Measurements from ENCODE around the gene GLDC.
"Not testable (repeated sequence)": the region's sequence is repeated elsewhere in the genome, so short reads cannot be mapped to it uniquely, and the experiment has no call there.

The GLDC gene

DNA sequence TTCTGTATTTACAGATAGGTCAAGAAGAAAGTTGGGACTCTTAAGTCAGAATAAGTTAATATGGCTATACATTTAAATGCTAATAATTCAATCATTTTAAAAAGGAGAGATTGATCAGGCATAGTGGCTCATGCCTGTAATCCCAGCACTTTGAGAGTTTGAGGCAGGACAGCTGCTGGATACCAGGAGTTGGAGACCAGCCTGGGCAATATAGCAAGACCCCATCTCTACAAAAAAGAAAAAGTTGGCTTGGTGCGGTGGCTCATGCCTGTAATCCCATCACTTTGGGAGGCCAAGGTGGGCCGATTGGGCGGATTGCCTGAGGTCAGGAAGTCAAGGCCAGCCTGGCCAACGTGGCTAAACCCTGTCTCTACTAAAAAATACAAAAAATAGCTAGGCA lies 15.0 kb upstream of the GLDC start:
- DNase-seq: no peak

DNA sequence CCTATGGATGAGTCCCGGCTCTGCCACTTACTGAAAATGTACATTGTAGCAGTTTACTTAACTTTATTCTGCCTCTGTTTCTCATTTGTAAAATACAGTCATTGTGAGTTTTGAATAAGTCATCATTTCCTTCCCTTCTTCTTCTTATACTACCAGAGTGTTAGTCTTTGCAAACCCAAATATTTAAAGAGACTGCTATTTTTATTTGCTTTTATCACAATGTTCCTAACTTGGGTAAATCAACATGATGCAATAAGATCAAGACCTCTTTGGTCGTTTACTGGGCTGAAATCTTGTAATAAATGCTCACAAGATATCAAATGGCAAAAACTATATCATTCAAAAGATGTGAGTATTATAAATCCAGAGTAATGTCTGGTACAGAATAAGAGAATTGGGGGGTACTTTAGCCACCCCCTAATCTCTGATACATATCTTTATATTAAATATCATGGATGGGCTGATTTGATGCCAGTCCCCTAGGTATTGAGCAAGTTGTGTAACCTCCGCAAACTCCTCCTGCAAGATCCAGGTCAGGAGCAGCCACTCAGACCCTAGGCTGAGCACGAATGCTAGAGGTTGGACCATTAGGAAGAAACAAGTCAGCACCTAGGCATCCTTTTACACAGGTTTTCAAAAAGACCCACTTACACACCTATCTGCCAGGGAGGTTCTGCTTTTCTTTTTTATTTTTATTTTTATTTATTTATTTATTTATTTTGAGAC lies 13.3 kb upstream of the GLDC start:
- DNase-seq: no peak

DNA sequence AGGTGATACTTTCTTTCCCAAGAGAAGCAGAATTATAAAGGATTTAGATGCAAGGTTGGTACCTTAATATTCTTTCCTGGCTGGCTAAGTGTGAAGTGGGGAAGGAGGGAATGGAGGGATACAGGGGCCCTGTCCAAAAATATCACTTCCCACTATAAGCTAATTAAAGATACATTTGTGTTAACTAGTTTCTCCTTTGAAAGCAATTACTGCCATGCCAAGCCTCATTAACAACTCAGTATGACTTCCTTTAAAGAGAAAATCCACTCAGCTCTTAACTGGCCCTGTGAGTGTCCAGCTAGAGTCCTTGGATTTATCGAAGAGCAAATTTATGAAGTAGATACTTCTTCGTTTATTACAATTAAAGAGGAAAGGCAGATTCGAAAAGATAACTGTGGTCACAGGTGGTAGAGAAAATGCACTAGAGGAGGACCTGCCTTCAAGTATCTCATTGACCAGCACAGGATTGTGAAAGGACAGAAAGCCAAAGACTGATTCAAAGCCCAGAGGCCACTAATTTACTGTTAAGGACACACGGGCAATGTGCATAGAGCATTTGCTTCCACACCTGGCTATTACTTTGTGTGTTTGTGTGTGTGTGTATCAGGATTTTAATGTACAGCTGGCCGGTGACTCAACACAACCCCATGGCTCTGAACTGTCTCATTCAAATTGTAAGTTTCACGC lies 11.2 kb upstream of the GLDC start:
- DNase-seq: no peak

DNA sequence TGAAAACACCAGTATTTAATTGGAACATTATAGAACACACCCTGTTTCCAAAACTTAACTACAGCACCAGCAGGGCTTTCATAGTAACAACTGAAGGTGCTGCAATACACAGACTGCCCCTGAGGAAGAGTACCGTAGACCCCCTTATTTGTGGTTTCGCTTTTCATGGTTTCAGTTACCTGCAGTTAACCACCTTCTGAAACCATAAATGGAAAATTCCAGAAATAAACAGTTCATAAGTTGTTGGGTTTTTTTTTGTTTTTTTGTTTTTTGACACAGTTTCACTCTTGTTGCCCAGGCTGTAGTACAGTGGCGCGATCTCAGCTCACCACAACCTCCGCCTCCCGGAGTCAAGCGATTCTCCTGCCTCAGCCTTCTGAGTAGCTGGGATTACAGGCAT lies 9.5 kb upstream of the GLDC start:
- no peak for DNase-seq

DNA sequence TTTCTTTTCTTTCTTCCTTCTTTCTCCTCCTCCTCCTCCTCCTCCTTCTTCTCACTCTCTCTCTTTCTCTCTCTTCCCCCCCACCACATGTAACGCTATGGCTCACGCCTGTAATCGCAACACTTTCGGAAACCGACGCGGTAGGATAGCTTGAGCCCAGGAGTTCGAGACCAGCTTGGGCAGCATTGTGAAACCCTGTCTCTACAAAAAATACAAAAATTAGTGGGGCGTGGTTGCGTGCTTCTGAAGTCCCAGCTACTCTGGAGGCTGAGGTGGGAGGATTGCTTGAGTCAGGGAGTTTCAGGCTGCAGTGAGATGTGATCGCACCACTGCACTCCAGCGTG lies 736 bp upstream of the GLDC start:
- DNase-seq: no peak

DNA sequence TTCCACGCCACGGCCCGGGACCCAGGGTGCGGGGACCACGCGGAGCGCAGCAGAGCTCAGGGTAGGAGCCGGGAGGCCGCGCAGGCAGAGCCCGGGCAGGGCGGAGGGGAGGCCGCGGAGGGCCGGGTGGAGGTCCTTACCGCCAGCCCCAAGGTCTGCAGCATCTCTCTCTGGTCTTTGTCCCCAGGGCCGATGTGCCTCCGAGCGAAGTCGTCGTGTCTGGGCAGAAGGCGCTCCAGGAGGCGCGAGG lies 499 bp downstream of the GLDC start:
- not testable (repeated sequence) for DNase-seq

DNA sequence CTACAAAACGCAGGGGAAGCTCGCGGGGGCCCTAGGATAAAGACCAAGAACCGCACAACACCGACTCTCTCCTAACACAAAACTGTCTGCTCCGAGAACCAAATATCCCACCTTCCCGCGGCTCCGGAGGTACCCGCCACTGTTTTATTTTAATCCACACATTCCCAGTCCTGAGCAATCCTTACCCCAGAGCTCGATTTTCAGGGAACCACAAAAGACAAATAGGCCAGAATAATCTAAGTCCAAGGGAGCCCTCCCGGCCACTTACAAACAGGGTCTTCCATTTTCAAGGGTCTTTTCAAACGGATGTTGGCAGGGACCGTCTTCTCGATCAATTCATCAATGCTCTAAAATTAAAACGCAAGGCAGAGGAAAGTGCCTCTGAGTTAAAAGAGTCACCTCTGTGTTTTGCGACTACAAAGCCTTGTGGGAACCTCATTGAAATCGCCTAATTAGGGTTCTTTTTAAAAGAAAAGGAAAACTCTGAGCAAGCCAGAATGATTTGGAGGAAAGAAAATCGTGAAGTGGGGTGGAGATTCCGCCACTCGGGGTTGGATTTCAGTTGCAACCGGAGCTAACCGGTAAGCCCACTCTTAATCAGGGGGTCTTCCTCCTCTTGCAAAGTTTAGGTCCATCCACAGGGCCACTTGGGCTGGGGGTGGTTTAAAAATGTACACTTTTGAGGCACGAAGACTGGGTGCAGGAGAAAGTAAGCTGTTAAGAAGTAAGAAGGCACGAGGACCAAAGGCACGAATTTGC lies 1.0 kb downstream of the GLDC start:
- DNase-seq: no peak

DNA sequence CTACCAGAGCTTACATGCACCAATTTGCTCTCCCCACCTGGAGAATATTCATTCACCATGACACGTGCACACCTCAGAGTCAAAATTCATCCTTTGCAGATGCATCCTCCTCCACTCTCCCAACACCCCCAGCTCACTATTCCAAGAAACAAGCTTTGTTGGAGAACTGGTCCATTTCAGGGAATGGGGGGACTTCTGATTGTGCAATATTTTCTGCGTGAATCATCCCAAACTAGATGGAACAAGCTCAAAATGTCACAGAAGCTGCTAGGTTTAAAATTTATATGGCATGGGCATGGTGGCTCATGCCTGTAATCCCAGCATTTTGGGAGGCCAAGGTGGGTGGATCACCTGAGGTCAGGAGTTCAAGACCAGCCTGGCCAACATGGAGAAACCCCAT lies 3.6 kb downstream of the GLDC start:
- no peak for DNase-seq

DNA sequence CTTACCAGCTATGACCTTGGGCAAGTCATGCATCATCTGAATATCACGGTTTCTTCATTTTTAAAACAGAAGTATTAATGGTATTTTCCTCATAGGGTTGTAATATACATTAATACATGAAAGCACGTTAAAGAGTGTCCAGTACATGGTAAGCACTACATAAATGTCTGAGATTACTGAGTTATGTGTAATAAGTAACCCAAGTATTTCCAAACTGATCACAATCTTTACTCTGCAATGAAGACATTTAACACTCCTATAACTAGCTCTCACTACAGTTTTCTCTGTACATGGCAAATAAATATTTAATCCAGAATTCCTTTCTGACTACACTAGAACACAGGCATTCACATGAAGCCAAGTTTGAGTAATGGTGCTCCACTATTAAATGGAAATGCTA lies 4.0 kb downstream of the GLDC start:
- no peak for DNase-seq

DNA sequence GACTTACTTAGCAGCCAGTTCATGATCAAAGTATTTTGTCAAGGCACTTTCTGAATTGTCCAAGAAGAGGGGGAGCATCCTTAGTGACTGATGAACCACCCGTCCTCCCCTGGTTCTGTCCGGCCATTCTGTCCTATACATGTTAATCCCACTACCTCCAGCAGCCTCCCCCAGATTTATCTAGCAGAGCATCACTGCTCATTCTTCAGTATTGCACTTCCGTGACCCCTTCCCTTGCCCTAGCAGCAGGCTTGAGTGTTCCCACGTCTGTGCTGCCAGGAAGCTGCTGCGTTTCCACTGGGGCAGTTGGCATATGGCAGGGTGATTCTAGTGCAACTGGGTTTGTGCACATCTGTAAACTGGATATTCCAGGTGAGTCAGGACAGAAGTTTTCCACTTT lies 4.5 kb downstream of the GLDC start:
- DNase-seq: no peak

DNA sequence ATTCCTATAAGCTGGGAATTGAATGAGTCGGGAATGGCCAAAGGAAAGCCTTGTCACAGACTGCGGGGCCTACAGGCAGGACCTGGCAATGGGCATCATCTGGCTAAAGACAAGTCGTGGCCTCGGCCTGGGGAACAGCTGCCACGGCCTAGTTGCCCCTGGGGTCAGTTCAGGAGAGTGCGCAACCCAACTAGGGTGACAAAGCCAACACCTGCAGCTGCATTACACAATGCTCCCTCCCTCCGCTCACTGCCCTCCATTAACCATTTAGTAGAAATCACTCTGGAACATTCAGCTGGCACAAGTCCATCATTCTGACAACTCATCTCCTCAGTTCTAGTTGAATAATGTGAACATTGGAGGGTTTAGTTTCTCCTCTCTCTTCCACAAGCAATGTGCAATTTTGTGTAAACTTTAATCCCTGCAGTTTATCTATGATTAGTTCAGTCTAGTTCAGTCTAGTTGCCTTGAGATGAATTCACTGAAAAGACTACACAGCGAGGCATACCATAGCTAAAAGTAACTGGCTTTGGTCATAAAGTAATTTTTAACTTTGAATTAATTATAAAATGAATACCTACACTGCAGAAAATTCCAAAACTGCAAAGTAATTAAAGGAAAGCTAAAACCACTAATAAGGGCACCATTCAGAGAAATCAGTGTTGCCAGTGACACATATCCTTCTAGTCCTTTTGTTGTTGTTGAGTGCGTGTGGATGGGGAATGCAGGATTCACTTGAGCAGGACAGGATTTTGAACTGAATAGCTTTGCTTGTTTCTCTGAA lies 5.1 kb downstream of the GLDC start:
- DNase-seq: no peak

DNA sequence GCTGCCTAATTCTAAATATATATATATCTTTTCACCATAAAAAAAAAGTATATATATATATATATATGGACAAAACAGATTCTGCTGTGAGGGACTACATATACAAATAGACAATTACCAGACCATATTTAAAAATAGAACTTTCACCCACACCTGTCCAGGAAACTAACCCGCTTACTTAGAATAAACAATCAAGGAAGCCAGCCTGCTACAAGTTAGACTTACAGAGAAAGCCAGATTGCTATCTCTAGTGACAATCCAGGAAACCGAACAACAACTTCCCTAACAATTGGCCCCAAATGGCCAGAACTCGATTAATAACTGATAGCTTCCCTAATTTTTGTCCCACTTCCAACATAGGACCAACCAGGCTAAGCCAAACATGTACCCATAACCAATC lies 5.9 kb downstream of the GLDC start:
- no peak for DNase-seq

DNA sequence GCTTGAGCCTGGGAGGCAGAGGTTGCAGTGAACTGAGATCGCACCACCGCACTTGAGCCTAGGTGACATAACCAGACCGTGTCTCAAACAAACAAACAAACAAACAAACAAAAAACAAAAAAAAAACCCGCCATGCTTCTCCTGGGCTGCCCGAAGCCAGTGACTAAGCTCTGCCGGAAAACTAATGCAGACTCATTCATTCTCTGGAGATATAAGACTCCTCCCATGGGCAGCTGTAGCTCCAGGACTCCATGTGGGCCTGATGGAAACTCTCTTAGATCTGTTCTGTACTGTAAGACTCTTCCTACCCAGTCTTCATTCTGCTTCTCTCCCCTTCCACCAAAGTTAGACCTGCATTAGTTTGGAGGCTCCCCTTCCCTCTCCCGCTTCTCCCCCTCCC lies 11.1 kb downstream of the GLDC start:
- DNase-seq: no peak

DNA sequence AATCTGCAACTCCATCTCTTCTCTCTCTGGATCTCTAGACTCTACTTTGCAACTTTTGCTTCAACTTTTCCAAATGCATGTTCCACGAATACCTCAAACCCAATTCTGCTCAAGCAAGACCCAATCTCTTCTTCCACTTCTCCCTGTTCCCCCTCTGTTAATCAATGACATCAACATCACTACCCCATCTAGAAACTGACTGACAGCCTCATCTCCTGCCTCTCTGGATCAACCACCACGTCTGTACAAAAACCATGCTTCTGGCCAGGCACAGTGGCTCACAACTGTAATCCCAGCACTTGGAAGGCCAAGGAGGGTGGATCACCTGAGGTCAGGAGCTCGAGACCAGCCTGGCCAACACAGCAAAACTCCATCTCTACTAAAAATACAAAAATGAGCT lies 12.2 kb downstream of the GLDC start:
- no peak for DNase-seq

DNA sequence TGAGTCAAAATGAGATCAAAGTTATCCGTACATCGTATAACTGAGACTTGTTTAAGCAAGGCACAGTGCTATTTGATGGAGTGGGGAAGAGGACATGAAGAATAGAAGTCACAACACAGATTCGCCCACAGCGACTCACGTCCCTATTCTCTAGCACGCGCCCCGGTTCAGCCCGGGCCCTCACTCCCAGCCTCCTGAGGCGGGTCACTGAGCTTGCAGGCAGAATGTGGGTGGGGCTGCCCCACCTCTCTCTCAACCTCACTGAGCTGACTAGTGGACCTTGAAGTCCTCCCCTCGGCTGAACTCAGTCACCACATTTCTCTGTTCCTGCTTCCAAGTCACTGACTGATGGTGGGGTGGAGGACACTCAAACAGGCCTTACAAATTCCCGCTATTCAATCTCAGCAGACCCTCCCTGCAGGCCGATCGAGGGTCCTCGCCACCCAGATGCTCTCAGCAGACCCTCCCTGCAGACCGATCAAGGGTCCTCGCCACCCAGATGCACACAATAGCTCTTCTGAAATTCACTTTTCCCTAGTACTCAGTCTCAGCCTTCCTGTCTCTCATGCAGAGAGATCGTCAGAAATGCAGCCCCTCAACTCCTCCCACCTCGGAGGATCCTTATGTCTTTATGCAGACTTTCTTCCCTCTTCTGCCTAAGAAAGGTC lies 12.9 kb downstream of the GLDC start:
- DNase-seq: no peak

DNA sequence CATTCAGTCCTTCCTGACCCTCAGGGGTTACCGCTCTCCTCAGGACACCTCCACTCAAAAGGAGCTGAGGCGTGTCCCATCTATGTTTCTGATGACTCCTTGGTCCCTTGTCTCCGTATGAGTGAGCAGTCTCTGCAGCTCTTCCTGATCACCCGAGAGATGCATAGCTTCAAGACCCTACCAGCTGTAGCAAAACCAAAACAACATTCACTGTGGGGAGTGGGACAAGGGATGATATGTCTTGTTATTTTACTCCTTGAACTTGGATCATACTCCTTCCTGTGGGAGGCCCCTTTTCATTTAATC lies 14.4 kb downstream of the GLDC start:
- DNase-seq: no peak

DNA sequence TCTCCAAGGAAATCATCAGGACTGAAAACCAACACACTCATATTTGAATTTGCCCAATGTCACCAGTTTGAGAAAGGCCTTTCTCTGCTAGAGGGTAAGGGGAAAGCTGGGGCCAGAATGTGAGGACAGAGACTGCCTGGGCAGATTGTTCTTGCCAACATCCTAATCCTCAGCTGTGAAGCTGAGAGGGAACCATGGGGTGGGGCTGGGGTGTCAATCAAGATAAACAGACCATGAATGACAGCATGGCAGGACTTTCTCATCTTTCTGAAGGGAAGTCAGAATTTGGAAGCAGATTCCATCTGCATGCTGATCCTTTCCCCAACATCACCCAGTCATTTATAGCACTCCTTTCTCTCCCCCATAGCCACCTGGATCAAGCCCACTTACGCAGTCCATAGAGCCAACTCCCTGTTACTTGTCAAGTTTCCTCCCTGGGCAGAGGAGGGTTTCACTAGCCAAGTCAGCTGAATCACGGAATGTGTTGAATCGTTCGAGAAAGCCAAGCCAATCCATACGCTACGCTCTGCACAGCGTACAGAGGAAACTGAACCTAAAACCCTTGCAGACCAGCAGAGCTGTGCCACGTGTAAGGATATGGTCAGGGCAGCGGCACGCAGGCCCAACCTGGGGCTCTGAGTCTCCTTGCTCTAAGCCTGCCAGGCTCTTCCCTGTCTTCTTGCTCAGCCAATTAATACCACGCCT lies 14.9 kb downstream of the GLDC start:
- no peak for DNase-seq

DNA sequence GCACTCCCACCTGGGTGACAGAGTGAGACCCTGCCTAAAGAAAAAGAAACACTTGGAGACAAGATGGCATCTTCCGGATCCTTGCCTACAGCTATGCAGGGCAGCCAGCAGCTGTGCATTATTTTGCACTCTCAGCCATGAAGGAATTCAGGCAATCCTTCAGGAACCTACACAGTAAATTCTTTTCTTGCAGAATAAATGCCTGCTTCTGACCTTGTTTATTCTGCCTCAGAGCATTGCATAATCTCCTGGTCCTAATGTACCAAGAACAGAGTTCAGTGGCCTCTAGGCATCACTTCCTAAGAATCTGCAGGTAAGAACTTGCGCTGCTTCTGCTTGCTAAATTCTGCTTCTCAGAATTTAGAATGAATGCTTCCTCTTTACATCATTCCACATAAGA lies 16.8 kb downstream of the GLDC start:
- no peak for DNase-seq

DNA sequence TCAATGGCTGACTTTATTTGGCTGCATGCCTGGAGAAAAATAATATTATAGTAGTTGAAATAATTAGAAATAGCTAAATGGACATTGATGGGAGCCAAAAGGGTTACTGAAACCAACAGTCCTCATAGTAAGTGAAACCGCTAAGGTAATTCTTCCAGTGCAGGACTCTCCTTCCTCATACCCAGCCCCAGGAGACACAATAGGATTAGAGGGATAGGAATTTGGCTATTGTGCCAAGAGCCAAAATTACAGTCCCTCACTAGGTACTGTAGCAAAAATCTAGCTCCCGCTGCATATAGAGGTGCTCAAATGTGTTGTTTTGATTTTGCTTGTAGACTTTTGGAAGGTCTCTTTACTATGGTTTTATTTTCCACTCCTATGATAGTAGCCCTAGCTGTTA lies 20.2 kb downstream of the GLDC start:
- DNase-seq: no peak

DNA sequence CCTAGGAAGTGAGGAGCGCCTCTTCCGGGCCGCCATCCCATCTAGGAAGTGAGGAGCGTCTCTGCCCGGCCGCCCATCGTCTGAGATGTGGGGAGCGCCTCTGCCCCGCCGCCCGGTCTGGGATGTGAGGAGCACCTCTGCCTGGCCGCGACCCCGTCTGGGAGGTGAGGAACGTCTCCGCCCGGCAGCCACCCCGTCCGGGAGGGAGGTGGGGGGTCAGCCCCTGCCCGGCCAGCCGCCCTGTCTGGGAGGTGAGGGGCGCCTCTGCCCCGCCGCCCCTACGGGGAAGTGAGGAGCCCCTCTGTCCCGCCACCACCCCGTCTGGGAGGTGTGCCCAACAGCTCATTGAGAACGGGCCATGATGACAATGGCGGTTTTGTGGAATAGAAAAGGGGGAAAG lies 22.7 kb downstream of the GLDC start:
- not testable (repeated sequence) for DNase-seq

DNA sequence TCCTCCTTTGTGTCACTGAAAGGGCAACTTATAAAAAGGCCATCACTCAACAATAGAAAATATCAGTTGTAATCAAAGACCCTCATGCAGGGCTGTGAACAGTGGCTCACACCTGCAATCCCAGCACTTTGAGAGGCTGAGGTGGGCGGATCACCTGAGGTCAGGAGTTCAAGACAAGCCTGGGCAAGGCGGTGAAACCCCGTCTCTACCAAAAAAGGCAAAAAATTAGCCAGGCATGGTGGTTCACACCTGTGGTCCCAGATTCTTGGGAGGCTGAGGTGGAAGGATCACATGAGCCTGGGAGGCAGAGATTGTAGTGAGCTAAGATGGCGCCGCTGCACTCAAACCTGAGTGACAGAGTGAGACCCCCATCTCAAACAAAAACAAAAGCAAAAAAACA lies 24.7 kb downstream of the GLDC start:
- DNase-seq: no peak

DNA sequence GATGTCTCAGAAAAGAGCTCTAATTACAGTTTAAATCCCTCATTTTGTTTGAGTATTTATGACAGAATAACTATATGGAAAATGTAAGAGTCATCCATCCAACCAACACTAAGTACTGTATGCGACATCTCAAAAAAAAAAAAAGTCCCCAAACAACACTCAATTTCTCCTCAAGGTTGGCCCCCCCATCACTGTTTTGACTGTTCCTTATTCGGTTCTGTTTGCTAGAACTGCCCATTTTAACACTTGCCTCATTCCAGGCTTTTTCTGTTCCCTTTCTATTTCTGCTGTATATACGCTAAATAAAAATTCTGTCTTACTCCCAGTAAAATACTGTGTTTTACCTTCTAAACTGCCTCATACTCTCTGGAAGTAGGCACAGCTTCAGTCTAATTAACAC lies 25.2 kb downstream of the GLDC start:
- no peak for DNase-seq

DNA sequence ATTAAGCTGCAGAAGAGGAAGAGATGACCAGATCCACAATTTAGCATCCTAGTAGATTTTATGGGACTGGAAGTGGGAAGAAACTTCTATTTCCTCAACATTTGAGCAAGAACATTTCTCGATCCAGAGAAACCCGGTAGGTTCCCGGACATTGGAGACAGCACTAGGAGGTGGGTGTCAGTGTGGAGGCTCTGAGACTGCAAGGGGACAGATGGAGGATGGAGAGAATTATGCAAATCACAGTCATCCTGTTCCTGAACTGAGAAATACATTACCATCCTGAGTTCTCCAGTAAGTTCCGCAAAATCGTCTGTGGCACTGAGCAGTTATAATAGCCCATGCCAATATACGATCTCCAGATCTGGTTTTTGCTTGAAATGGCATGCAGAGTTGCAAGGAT lies 25.6 kb downstream of the GLDC start:
- no peak for DNase-seq
